A549 (cell line): ENCODE results near the gene SDC3. TPM values are rescaled to one million over a fixed set of nuclear protein-coding genes. Genes with fewer than 3 reads are reported as not detected.

ENCODE experiments used
- ATAC-seq, 2 experiments: fragments of 200-7000 bp in 1 of 2; fragments of >200 bp in 1 of 2; cut with Nextera tagmentation in 1 of 2; cut with Tn5 transposase in 1 of 2; 3 replicates each; pipeline versions ENCODE4 v1.8.0 to v1.9.1; 2018 to 2020; ENCODE audit warnings: mild to moderate bottlenecking in 1 of 2, moderate library complexity in 1 of 2
- CTCF ChIA-PET: fragments of 300-600 bp; sonication (Branson Sonifier 250); formaldehyde crosslinking; extraction: SDS; loops from one replicate; lab custom pipeline; 2021; ENCODE audit warnings: antibody characterized with exemption, inconsistent platforms; lab: Yijun Ruan, JAX
- POLR2A ChIA-PET: fragments of 350-600 bp; formaldehyde crosslinking; extraction: SDS; loops from one replicate; lab custom pipeline; 2021; ENCODE audit warnings: antibody characterized with exemption, inconsistent platforms; lab: Yijun Ruan, JAX
- DNase-seq, 2 experiments: peaks; one replicate each; pipeline versions ENCODE4 v3.0.0 to v3.0.0-alpha.2; 2011 to 2016; ENCODE audit warnings: low read depth in 1 of 2, low spot score in 1 of 2
- FAIRE-seq: peaks from 2 replicates; lab custom pipeline; 2011; peaks lifted over from hg19 to GRCh38; lab: Jason Lieb, UNC
- H3K27ac ChIP-seq, 2 experiments: fragments of >200 bp; sonication (Bioruptor Twin); formaldehyde crosslinking; 3 replicates each; pipeline ENCODE4 v1.5.1; 2016 to 2017
- H3K4me1 ChIP-seq: fragments of >200 bp; sonication (Bioruptor Twin); formaldehyde crosslinking; 3 replicates; pipeline ENCODE4 v1.6.1; 2016
- H3K4me2 ChIP-seq: fragments of >200 bp; sonication (Bioruptor Twin); formaldehyde crosslinking; 3 replicates; pipeline ENCODE4 v1.6.1; 2016
- H3K4me3 ChIP-seq: fragments of >200 bp; sonication (Bioruptor Twin); formaldehyde crosslinking; 3 replicates; pipeline ENCODE4 v1.5.1; 2016
- H3K9me3 ChIP-seq: fragments of >200 bp; sonication (Bioruptor Twin); formaldehyde crosslinking; 3 replicates; pipeline ENCODE4 v1.6.1; 2016
- ATOH8 ChIP-seq: fragments of 250-450 bp; sonication (Bioruptor Pico); IDR thresholded peaks from 2 replicates; pipeline ENCODE4 v1.5.0; 2020; ENCODE audit warnings: low read depth, mild to moderate bottlenecking, moderate library complexity
- CBX8 ChIP-seq: fragments of 200-600 bp; sonication (generic); IDR thresholded peaks from 2 replicates; pipeline ENCODE4 v1.6.1; 2016
- CHD4 ChIP-seq: fragments of 200-600 bp; sonication (generic); IDR thresholded peaks from 2 replicates; pipeline ENCODE4 v1.6.1; 2016; ENCODE audit warnings: antibody characterized with exemption, mild to moderate bottlenecking, borderline replicate concordance
- CTCF ChIP-seq: fragments of >200 bp; sonication (Bioruptor Twin); formaldehyde crosslinking; IDR thresholded peaks from 3 replicates; pipeline ENCODE4 v1.5.1; 2016
- EHF ChIP-seq: fragments of 250-450 bp; sonication (Bioruptor Pico); IDR thresholded peaks from 2 replicates; pipeline ENCODE4 v1.5.0; 2020; ENCODE audit warnings: mild to moderate bottlenecking
- FOSL2 ChIP-seq, 2 experiments: fragments of 450-650 bp in 1 of 2; fragments of >200 bp in 1 of 2; sonication (Bioruptor Twin) in 1 of 2; formaldehyde crosslinking; IDR thresholded peaks; 2 replicates each; pipeline versions ENCODE4 v1.5.0 to v1.6.1; 2016 to 2020; ENCODE audit warnings: mild to moderate bottlenecking in 1 of 2, moderate library complexity in 1 of 2
- FOXS1 ChIP-seq: fragments of 250-450 bp; sonication (Bioruptor Pico); IDR thresholded peaks from 2 replicates; pipeline ENCODE4 v1.5.0; 2020; ENCODE audit warnings: mild to moderate bottlenecking, moderate library complexity
- HDAC2 ChIP-seq: fragments of 200-600 bp; sonication (generic); IDR thresholded peaks from 2 replicates; pipeline ENCODE4 v1.6.1; 2016
- HOXA7 ChIP-seq: fragments of 250-450 bp; sonication (Bioruptor Pico); IDR thresholded peaks from 2 replicates; pipeline ENCODE4 v1.5.0; 2020; ENCODE audit warnings: mild to moderate bottlenecking, moderate library complexity
- HOXB13 ChIP-seq: fragments of 250-450 bp; sonication (Bioruptor Pico); IDR thresholded peaks from 2 replicates; pipeline ENCODE4 v1.5.0; 2020; ENCODE audit warnings: low read depth, mild to moderate bottlenecking, moderate library complexity
- MAZ ChIP-seq: fragments of 150-350 bp; IDR thresholded peaks from 2 replicates; pipeline ENCODE4 v1.6.1; 2014; ENCODE audit warnings: antibody characterized with exemption, low read depth, low read length, borderline replicate concordance
- RFX5 ChIP-seq: fragments of 450-650 bp; IDR thresholded peaks from 2 replicates; pipeline ENCODE4 v1.7.1; 2014; ENCODE audit warnings: antibody characterized with exemption, mild to moderate bottlenecking, moderate library complexity
- TFCP2L1 ChIP-seq: fragments of 250-450 bp; sonication (Bioruptor Pico); IDR thresholded peaks from 2 replicates; pipeline ENCODE4 v1.5.0; 2021; ENCODE audit warnings: mild to moderate bottlenecking
- ZFP36 ChIP-seq: fragments of 450-650 bp; IDR thresholded peaks from 2 replicates; pipeline ENCODE4 v1.6.1; 2014; ENCODE audit warnings: borderline replicate concordance; ENCODE audit not compliant: partially characterized antibody
- WGBS: methylation state at CpG from one replicate; pipeline ENCODE4 v1.1.6; 2017; ENCODE audit errors: missing lambda C conversion rate; 5-methylcytosine and 5-hydroxymethylcytosine counted together
- polyA plus RNA-seq, 4 experiments: library from polyadenylated mRNA; depleted of rRNA in 3 of 4; stranded (reverse); fragments of >200 nt; fragmentation: RNase III in 1 of 4; extraction: RNeasy Plus Mini Kit Qiagen cat#74134 plus additional on column Dnase treatment in 1 of 4; gene quantifications; 2 replicates in 3 of 4; 3 replicates in 1 of 4; pipeline ENCODE4 v1.2.3, GENCODE V29; 2011 to 2017
- TF ChIP-seq, protein P1 (sequence below): IDR thresholded peaks from 2 replicates; pipeline ENCODE4 v1.6.1; 2012
- TF ChIP-seq, protein P2 (sequence below): fragments of 250-450 bp; sonication (Bioruptor Pico); IDR thresholded peaks from 2 replicates; pipeline ENCODE4 v1.5.0; 2021; ENCODE audit warnings: mild to moderate bottlenecking, moderate library complexity, borderline replicate concordance

The SDC3 gene
- polyA plus RNA-seq, 2 of the 4 experiments (the other 2 are of a cell fraction) = 2.0 to 8.9 TPM

GRCh38 chr1:30823969-30824735 is 84.4 kb downstream of the SDC3 start (continued):
- no peak for TF ChIP-seq CTCF
- TF ChIP-seq CBX8 = no peak
- TF ChIP-seq RFX5 = peak; percentile 96

DNA sequence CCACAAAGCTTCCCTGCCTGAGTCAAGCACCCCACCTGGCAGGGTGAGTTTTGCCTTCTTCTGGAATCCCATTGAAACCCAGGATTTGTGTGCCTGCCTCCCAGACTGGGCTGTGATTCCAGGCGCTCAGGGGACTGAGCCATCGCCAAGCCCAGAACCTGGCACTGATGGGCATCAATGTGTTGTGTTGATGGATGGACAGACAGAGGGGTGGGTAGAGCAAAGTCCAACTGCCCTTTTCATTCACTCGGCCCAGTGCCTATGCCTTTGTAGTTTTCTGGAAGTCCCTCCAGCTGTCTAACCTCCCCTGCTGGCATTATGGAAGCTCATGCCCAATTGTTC is 85.0 kb downstream of the SDC3 start:
- FAIRE-seq = no peak
- ATAC-seq = peak in 1 of 2 experiments; percentile 5; a peak in 3 of 6 replicates
- Histone ChIP-seq H3K27ac (peak overlapping the region; percentile 78 to 87), H3K9me3 (no peaks in the 10 kb centered on the region)
- DNase-seq = no peak
- no peak for TF ChIP-seq HDAC2
- TF ChIP-seq CHD4 = 0 out of 2 replicates have a peak, but pooled peaks have one; percentile 36
- TF ChIP-seq FOSL2 (IDR thresholded peaks at IDR 0.05) = no peak
- TF ChIP-seq FOSL2 (CRISPR knock-in tag; IDR thresholded peaks at IDR 0.05) = no peak
- TF ChIP-seq CBX8 = no peak
- TF ChIP-seq MAZ = no peak
- TF ChIP-seq, protein P1, sequence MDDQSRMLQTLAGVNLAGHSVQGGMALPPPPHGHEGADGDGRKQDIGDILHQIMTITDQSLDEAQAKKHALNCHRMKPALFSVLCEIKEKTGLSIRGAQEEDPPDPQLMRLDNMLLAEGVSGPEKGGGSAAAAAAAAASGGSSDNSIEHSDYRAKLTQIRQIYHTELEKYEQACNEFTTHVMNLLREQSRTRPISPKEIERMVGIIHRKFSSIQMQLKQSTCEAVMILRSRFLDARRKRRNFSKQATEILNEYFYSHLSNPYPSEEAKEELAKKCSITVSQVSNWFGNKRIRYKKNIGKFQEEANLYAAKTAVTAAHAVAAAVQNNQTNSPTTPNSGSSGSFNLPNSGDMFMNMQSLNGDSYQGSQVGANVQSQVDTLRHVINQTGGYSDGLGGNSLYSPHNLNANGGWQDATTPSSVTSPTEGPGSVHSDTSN = no peak
- TF ChIP-seq ATOH8 (CRISPR knock-in tag) = no peak
- TF ChIP-seq, all 56 proteins: peak for 1
- CTCF ChIA-PET = interaction anchor here (0.6 to 4.3 kb wide), 5 partner anchors 10 to 88 kb away, joined by 3 to 32 read pairs (median 4); no protein-coding TSS in a partner anchor
- POLR2A ChIA-PET = interaction anchor here (0.6 to 1.2 kb wide), 3 partner anchors 14 to 61 kb away, joined by 3 to 5 read pairs (median 3); no protein-coding TSS in a partner anchor
- Histone ChIP-seq H3K4me2 (peak overlapping the region; percentile 74), H3K4me1 (peaks cover 17% of the 10 kb centered on the region), H3K4me3 (peak overlapping the region; percentile 40; the same call in 1 of the 3 replicates)
- whole genome bisulfite sequencing = 53% methylated on average over 3 of the region's 3 CpGs

DNA sequence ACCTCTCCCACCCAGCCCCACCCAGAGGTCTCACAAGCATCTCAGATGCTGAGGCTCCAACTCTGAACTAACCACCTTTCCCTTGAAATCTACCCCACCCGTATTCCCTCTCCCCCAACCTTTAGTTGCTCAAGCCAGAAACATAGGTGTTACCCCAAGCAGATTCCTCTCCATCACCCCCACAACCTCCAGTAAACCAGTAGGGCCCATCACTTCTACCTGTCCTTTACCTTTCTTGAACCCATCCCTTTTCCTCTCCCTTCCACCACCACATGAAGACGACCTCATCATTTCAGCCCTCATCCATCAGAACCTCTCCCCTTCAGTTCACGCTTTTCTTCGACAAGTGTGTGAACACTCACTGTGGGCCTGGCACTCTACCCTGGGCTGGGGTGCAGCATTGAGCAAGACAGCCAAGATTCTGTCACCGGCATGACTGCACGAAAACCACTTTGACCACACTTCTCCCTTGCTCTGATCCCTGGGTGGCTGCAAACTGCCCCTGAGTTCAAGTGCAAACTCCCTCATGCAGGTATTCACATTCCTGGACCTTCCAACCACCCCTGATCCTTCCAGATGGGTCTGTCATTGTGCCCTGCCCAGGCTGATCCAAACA is 85.5 kb downstream of the SDC3 start:
- 0 out of 3 replicates have a peak overlapping the region, but pooled peaks have one; percentile 40 for H3K4me3 ChIP-seq

More for the DNA sequence above, 85.5 kb downstream of the SDC3 start:
- ChIA-PET CTCF (interaction anchor here (0.6 to 4.3 kb wide), 5 partner anchors 9 to 88 kb away, joined by 3 to 32 read pairs (median 4); no protein-coding TSS in a partner anchor), POLR2A (interaction anchor here (1.2 kb wide), 1 partner anchor 21 kb away, joined by 3 read pairs; no protein-coding TSS in a partner anchor)
- peak overlapping the region; percentile 74 for H3K4me2 ChIP-seq
- H3K4me1 ChIP-seq = peaks cover 17% of the 10 kb centered on the region
- FAIRE-seq = no peak
- peak overlapping the region; percentile 78 to 87 for H3K27ac ChIP-seq
- ATAC-seq = no peak
- no peak for TF ChIP-seq TFCP2L1
- no peak for TF ChIP-seq HOXA7 (CRISPR knock-in tag)
- TF ChIP-seq, protein P1 = no peak
- TF ChIP-seq FOSL2 (IDR thresholded peaks at IDR 0.05) = no peak
- no peak for TF ChIP-seq FOSL2 (CRISPR knock-in tag; IDR thresholded peaks at IDR 0.05)
- TF ChIP-seq MAZ = no peak
- TF ChIP-seq FOXS1 (CRISPR knock-in tag) = no peak
- no peak for TF ChIP-seq ZFP36
- TF ChIP-seq, protein P2, sequence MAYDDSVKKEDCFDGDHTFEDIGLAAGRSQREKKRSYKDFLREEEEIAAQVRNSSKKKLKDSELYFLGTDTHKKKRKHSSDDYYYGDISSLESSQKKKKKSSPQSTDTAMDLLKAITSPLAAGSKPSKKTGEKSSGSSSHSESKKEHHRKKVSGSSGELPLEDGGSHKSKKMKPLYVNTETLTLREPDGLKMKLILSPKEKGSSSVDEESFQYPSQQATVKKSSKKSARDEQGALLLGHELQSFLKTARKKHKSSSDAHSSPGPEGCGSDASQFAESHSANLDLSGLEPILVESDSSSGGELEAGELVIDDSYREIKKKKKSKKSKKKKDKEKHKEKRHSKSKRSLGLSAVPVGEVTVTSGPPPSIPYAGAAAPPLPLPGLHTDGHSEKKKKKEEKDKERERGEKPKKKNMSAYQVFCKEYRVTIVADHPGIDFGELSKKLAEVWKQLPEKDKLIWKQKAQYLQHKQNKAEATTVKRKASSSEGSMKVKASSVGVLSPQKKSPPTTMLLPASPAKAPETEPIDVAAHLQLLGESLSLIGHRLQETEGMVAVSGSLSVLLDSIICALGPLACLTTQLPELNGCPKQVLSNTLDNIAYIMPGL (CRISPR knock-in tag) = no peak
- TF ChIP-seq EHF (CRISPR knock-in tag) = no peak
- no peak for TF ChIP-seq HOXB13 (CRISPR knock-in tag)
- no peaks in the 10 kb centered on the region for H3K9me3 ChIP-seq
- DNase-seq = no peak
- WGBS = 76% methylated on average over 6 of the region's 6 CpGs
